COR-L47 (cell line): ENCODE results near the gene ITPR1.

Experiments
- DNase-seq: peaks from one replicate; lab custom pipeline; 2025; lab: John Stamatoyannopoulos, UW

The ITPR1 gene

DNA sequence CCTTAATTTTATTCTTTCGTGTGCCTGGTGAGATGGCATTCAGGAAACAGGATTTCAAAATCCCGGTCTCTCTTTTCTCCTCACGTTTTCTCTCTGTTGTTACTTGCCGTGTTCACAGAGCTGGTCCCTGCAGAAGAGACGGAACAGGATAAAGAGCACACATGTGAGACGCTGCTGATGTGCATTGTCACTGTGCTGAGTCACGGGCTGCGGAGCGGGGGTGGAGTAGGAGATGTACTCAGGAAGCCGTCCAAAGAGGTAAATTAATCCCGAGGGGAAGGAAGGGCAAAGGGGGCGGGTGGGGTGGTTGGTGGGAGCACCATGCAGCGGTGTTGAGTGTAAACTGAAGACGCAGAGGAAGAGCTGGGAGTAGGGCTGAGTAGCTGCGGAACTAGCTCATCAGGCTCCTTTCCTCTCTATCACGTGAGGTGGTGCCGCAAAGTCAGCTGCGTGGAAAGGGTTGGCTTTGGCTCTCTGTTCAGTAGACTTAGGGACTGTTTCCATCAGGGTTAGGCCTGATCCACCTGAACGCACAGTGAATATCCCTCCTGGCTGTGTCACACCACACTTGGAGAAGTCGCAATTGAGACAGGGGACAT, 321.3 kb downstream of the ITPR1 start:
- DNase-seq: no peak

DNA sequence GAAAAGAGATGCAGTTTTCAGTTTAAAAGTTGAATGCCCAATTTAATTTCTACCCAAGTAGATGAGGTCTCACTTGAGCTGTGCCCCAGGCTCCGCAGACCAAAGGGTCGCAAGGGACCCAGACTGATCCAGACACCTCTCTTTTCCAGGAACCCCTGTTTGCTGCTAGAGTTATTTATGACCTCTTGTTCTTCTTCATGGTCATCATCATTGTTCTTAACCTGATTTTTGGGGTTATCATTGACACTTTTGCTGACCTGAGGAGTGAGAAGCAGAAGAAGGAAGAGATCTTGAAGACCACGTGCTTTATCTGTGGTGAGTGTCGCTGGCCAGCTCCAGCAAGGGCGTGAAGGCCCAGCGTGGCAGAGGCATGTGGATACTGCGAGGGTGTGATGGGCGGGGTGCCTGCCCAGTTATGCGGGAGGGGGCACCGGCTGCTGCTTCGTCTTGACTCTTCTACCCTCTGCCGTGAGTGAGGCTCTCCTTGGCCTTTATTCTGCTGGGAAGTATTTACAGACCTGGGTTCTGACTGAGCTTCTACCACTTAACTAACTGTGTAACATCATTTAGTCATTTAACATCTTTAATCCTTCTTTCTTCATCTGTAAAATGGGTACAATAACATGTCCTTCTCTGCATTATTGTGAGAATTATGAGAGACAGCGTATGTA, 321.9 kb downstream of the ITPR1 start:
- no peak for DNase-seq

GRCh38 chr3:4816306-4816705, 323.2 kb downstream of the ITPR1 start:
- DNase-seq: no peak

- no peak for DNase-seq
Measured at GRCh38 chr3:4816718-4817117, 323.6 kb downstream of the ITPR1 start.

GRCh38 chr3:4817128-4817527, 324.0 kb downstream of the ITPR1 start:
- DNase-seq: no peak

- no peak for DNase-seq
Measured at GRCh38 chr3:4818164-4818563, 325.0 kb downstream of the ITPR1 start.

GRCh38 chr3:4818986-4819693, 326.0 kb downstream of the ITPR1 start:
- DNase-seq: no peak

DNA sequence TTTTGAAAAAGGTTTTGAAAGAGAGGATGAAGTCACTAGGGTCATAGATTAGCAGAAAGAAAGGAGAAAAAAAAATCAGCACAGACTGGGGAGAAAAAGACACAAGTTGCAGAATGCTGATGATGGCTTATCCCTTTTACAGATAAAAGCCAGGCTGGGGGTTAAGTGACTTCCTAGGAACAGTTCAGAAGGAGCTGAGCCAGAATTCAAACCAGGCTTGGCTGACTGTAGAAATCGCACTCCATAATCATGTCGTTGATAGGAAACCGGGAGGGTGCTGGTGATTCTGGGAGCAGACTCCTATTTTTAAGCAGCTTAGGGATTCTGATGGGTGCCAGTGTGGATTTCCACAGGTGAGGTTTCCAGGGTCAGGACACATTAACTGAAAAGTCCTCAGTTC, 326.6 kb downstream of the ITPR1 start:
- no peak for DNase-seq

DNA sequence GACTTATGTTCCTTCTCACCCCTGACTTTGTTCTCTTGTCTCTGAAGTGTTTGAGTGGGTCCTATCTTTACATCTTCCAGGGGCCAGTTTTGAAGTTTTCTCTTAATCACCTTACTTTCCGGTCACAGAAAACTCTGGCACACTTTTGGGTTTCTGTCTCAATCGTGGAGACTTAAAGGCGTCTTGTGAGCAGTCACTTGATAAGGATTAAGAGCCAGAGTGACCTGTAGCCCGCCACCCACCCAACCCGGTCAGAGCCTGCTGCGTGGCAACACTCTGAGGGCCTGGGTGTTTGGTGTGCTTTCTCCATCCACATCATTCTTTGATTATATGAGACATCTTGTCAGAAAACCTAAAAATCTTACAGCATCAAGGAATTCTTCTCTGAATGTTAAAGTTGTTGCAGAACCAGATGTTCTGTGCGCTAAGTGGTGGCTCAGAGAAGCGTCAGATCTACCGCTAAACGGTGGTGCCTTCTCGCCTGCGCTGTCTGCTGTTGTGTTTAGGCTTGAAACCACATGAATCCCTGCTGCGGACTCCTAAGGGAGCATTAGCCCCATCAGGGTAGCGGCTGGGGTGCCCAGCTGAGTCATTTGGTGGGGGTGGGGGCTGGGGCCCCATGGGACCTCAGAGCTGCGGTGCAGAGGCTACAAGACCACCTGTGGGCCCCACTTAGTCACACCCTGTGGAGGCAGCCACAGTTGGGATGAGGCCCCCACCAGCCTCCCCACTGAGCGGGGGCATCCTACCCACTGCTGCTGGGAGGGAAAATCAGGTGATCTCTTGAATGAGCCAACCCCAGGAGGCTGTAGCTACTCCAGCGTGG, 327.4 kb downstream of the ITPR1 start:
- DNase-seq: no peak

- DNase-seq: no peak
Measured at GRCh38 chr3:4821338-4821737, 328.2 kb downstream of the ITPR1 start.

DNA sequence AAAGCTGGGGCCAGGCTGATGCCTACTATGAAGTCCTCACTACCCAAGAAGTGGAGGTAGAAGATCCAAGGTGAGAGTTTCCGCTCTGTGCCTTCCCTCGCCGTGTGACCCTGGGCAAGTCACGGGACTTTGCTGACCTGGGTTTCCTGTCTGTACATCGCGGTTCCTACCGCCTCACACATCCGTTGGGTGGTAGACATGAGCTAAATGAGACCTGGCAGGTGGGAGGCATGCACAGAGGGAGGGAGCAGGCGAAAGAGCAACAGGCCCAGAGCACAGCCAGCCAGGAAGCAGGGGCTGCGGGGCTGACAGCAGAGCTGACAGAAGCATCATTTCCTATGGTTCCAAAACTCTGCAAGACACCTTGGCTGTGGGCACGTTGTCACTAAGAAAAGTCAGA, 328.8 kb downstream of the ITPR1 start:
- DNase-seq: no peak

DNA sequence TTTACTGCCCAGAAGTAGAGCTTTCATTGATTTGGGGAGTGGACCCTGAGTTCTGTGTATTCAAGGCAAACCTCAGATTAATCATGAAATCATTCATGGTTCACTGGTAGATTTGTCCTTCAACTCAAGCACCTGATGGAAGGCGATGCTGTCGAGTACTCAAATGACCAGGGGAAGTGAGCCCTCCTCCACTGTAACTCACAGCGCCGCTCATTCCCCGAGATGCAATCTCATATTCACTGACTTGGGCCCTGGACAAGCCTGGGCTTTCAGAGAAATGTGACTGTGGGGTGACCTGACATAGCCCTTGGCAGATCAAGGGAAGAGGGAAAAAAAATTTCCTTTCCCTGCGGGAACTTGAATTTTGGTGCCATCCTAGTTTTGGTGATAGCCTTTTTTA, 329.4 kb downstream of the ITPR1 start:
- no peak for DNase-seq

GRCh38 chr3:4823385-4823784, 330.2 kb downstream of the ITPR1 start:
- no peak for DNase-seq

- no peak for DNase-seq
Measured at GRCh38 chr3:4823986-4824925, 331.1 kb downstream of the ITPR1 start.

GRCh38 chr3:4824926-4825325, 331.8 kb downstream of the ITPR1 start:
- no peak for DNase-seq

GRCh38 chr3:4825436-4826236, 332.5 kb downstream of the ITPR1 start:
- DNase-seq: no peak

GRCh38 chr3:4826237-4827100, 333.3 kb downstream of the ITPR1 start:
- no peak for DNase-seq

- no peak for DNase-seq
Measured at GRCh38 chr3:4827767-4828166, 334.6 kb downstream of the ITPR1 start.

- DNase-seq: no peak
Measured at GRCh38 chr3:4828279-4829030, 335.3 kb downstream of the ITPR1 start.
